Measurements from ENCODE around the gene MRPL4.
"Not testable (repeated sequence)": the region's sequence is repeated elsewhere in the genome, so short reads cannot be mapped to it uniquely, and the experiment has no call there.

The MRPL4 gene

DNA sequence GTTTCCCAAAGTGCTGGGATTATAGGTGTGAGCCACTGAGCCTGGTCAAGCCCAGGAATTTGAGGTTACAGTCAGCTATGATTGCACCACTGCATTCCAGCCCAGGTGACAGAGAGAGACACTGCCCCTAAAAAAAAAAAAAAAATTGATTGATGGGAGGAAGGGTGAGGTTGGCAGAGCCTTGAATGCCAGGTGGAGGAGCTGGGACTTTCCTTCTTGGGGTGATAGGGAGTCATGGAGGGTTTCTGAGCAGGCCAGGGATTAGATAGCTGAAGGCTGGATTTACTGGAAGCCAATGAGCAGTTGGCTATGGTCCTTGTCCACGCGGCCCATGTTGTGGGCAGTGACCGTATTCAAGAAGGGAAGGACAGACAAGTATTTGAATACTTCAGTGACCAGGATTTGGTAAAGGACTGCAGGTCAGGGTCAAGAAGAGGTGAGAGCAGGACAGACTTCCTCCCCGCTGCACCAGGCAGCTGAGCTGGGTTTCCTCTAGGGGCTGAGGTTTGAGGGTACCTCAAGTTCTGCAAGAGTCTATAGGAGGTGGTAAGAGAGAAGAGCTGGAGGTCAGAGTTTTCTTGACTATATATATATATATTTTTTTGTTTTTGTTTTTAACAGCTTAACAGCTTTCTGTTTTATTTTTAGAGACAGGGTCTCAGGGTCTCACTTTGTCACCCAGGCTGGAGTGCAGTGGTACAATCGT is 27.9 kb downstream of the MRPL4 start:
- CTCF ChIA-PET: interaction anchor here (0.9 to 2.2 kb wide), 8 partner anchors 9 to 112 kb away, joined by 3 to 7 read pairs (median 4); partner anchors contain the start of genes ICAM1 and ICAM5

DNA sequence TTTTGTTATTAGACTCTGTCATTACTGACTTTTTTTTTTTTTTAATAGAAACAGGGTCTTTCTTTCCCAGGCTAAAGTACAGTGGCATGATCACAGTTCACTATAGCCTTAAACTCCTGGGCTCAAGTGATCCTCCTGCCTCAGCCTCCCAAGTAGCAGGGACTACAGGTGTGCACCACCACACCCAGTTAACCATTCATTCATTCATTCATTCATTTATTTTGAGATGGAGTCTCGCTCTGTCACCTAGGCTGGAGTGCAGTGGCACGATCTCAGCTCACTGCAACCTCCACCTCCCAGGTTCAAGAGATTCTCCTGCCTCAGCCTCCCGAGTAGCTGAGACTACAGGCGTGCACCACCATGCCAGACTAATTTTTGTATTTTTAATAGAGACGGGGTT is 30.0 kb downstream of the MRPL4 start:
- POLR2A ChIA-PET; DNase-seq (ENCODE audit: low read depth, low spot score); H3K4me3 ChIP-seq (ENCODE audit: low read depth, low read length): not testable (repeated sequence)
- CTCF ChIA-PET: interaction anchor here (1.9 kb wide), 1 partner anchor 12 kb away, joined by 9 read pairs; no protein-coding TSS in a partner anchor

More for the DNA sequence above, 27.9 kb downstream of the MRPL4 start:
- no peak overlapping the region for H3K4me3 ChIP-seq (ENCODE audit: low read depth, low read length)
- no peak for DNase-seq (ENCODE audit: low read depth, low spot score)
- TF ChIP-seq, protein P1, sequence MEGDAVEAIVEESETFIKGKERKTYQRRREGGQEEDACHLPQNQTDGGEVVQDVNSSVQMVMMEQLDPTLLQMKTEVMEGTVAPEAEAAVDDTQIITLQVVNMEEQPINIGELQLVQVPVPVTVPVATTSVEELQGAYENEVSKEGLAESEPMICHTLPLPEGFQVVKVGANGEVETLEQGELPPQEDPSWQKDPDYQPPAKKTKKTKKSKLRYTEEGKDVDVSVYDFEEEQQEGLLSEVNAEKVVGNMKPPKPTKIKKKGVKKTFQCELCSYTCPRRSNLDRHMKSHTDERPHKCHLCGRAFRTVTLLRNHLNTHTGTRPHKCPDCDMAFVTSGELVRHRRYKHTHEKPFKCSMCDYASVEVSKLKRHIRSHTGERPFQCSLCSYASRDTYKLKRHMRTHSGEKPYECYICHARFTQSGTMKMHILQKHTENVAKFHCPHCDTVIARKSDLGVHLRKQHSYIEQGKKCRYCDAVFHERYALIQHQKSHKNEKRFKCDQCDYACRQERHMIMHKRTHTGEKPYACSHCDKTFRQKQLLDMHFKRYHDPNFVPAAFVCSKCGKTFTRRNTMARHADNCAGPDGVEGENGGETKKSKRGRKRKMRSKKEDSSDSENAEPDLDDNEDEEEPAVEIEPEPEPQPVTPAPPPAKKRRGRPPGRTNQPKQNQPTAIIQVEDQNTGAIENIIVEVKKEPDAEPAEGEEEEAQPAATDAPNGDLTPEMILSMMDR (IDR thresholded peaks at IDR 0.05; ENCODE audit: insufficient read depth, low read length, missing control alignments): no peak
- POLR2A ChIA-PET: interaction anchor here (0.6 kb wide), 1 partner anchor 192 kb away, joined by 8 read pairs; no protein-coding TSS in a partner anchor

DNA sequence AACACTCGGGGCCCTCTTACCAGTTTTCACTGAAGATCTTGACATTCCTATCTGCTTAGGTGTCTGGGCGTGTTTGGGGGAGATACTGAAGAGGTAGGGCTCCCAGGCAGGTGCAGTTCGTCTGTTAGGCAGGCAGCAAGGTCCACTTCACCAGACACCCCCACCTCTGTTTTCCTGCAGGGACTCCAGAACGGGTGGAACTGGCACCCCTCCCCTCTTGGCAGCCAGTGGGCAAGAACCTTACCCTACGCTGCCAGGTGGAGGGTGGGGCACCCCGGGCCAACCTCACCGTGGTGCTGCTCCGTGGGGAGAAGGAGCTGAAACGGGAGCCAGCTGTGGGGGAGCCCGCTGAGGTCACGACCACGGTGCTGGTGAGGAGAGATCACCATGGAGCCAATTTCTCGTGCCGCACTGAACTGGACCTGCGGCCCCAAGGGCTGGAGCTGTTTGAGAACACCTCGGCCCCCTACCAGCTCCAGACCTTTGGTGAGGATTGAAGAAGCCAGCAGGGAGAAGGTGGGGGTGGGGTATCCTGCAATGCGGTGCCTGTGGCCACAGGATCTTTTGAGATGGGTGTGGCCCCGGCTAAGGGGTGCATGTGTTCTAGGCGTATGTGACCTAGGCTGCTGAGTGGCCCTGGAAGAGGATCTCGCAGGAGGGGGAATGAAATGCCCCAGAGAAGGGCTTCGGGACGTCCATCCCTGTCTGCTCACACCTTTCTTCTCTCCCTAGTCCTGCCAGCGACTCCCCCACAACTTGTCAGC is 31.5 kb downstream of the MRPL4 start:
- TF ChIP-seq, protein P1 (IDR thresholded peaks at IDR 0.05; ENCODE audit: insufficient read depth, low read length, missing control alignments): no peak
- POLR2A ChIA-PET: interaction anchor here (0.6 kb wide), 1 partner anchor 95 kb away, joined by 5 read pairs; no protein-coding TSS in a partner anchor
- CTCF ChIA-PET: interaction anchor here (1.0 to 1.9 kb wide), 3 partner anchors 12 to 25 kb away, joined by 3 to 9 read pairs (median 3); partner anchors contain the start of gene ICAM1
- H3K4me3 ChIP-seq (ENCODE audit: low read depth, low read length): no peak overlapping the region
- DNase-seq (ENCODE audit: low read depth, low spot score): no peak

DNA sequence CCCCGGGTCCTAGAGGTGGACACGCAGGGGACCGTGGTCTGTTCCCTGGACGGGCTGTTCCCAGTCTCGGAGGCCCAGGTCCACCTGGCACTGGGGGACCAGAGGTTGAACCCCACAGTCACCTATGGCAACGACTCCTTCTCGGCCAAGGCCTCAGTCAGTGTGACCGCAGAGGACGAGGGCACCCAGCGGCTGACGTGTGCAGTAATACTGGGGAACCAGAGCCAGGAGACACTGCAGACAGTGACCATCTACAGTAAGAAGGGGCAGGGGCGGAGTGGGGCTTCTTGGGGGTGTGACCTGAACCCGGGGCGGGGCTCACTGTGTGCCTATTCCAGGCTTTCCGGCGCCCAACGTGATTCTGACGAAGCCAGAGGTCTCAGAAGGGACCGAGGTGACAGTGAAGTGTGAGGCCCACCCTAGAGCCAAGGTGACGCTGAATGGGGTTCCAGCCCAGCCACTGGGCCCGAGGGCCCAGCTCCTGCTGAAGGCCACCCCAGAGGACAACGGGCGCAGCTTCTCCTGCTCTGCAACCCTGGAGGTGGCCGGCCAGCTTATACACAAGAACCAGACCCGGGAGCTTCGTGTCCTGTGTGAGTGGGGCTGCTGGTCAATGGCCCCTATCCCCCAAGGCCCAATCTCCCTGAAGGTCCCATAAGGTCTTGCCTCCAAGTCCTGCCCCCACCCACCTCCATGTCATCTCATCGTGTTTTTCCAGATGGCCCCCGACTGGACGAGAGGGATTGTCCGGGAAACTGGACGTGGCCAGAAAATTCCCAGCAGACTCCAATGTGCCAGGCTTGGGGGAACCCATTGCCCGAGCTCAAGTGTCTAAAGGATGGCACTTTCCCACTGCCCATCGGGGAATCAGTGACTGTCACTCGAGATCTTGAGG is 32.3 kb downstream of the MRPL4 start:
- no peak for DNase-seq (ENCODE audit: low read depth, low spot score)
- H3K4me3 ChIP-seq (ENCODE audit: low read depth, low read length): no peak overlapping the region
- POLR2A ChIA-PET: interaction anchor here (1.6 kb wide), 1 partner anchor 49 kb away, joined by 4 read pairs; the partner anchor contains the start of gene RAVER1
- TF ChIP-seq, protein P1 (IDR thresholded peaks at IDR 0.05; ENCODE audit: insufficient read depth, low read length, missing control alignments): no peak
- CTCF ChIA-PET: interaction anchor here (0.6 to 2.9 kb wide), 7 partner anchors 13 to 103 kb away, joined by 3 to 9 read pairs (median 4); partner anchors contain the start of genes ICAM1 and TYK2

DNA sequence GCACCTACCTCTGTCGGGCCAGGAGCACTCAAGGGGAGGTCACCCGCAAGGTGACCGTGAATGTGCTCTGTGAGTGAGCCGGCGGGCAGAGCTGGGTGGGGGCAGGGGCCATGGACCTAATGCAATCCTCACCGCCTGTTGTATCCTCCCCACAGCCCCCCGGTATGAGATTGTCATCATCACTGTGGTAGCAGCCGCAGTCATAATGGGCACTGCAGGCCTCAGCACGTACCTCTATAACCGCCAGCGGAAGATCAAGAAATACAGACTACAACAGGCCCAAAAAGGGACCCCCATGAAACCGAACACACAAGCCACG is 32.9 kb downstream of the MRPL4 start:
- DNase-seq (ENCODE audit: low read depth, low spot score): no peak
- TF ChIP-seq, protein P1 (IDR thresholded peaks at IDR 0.05; ENCODE audit: insufficient read depth, low read length, missing control alignments): no peak
- POLR2A ChIA-PET: interaction anchor here (1.6 kb wide), 1 partner anchor 49 kb away, joined by 4 read pairs; the partner anchor contains the start of gene RAVER1
- H3K4me3 ChIP-seq (ENCODE audit: low read depth, low read length): no peak overlapping the region
- CTCF ChIA-PET: interaction anchor here (0.6 to 2.9 kb wide), 4 partner anchors 15 to 103 kb away, joined by 3 to 6 read pairs (median 4); partner anchors contain the start of genes ICAM1 and TYK2

DNA sequence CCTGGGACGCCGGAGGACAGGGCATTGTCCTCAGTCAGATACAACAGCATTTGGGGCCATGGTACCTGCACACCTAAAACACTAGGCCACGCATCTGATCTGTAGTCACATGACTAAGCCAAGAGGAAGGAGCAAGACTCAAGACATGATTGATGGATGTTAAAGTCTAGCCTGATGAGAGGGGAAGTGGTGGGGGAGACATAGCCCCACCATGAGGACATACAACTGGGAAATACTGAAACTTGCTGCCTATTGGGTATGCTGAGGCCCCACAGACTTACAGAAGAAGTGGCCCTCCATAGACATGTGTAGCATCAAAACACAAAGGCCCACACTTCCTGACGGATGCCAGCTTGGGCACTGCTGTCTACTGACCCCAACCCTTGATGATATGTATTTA is 33.4 kb downstream of the MRPL4 start:
- POLR2A ChIA-PET: interaction anchor here (1.6 kb wide), 1 partner anchor 48 kb away, joined by 4 read pairs; the partner anchor contains the start of gene RAVER1
- CTCF ChIA-PET: interaction anchor here (0.6 to 2.9 kb wide), 7 partner anchors 14 to 355 kb away, joined by 3 to 6 read pairs (median 4); partner anchors contain the start of genes ICAM1 and TYK2
- H3K4me3 ChIP-seq (ENCODE audit: low read depth, low read length): no peak overlapping the region
- DNase-seq (ENCODE audit: low read depth, low spot score): no peak
- TF ChIP-seq, protein P1 (IDR thresholded peaks at IDR 0.05; ENCODE audit: insufficient read depth, low read length, missing control alignments): no peak
